ENCODE measurements around the gene C17orf107.
"Not testable (repeated sequence)": the region's sequence is repeated elsewhere in the genome, so short reads cannot be mapped to it uniquely, and the experiment has no call there.

Gene C17orf107
- total RNA-seq = 31.8 to 42.4 (median 34.1) reads per million in 4 donors

DNA sequence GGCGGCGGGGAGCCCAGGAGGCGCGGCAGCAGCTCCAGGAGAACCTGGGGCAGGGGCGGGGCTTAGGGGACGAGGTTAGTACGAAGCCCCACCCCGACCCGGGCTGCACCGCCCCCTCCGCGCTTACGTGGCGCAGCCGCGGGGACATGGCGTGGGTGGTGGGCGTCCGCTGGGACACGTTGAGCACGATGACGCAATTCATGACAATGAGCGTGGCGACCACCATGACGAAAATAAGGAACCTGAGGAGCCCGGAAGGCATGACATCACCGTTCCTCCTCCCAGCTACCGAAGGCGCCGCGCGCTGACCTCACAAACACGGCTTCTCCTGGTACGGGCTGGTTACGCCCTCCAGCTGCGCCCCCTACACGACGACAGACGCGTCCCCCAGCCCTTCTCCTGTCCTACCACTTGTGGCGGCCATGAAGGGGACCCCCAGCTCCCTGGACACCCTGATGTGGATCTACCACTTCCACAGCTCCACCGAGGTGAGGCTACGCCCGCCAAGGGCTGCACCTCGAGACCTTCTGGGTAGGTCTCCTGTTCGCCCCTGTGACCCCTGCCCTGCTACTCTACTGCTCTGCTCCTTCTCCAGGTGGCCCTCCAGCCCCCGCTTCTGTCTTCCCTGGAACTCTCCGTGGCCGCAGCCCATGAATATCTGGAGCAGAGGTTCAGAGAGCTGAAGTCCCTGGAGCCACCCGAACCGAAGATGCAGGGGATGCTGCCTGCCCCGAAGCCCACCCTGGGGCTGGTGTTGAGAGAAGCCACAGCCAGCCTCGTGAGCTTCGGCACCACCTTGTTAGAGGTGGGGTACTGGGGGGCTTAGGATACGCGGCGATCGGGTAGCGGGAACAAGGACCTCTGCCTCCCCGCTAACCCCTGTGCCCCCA lies at the start of gene C17orf107:
Gene C17orf107 (plus strand): TSS at position 196 of the 890 bp plus-strand sequence. CDS start 227 bp downstream, at position 423.
- DNase-seq = peak; percentile 82 to 93 (median 92)

DNA sequence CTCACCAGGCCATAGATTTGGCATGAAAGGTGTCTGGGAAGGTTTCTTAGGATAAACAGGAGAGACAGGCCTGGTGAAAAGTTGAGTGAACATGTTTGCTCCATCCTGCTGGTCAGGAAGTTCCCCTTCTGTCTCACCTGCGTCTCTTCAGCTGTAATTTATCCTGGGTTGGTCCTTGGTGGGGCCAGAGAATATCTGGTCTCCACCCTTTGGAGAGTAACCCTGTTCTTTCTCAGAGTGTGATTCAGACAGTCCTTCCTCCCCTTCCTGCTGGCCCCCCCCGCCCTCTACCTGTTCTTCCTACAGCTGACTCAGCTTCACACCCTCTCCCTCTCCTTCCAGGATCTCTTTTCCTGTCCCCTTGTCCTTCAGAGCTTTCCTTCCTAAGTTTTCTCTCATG lies 49.1 kb upstream of the C17orf107 start:
- DNase-seq = no peak

DNA sequence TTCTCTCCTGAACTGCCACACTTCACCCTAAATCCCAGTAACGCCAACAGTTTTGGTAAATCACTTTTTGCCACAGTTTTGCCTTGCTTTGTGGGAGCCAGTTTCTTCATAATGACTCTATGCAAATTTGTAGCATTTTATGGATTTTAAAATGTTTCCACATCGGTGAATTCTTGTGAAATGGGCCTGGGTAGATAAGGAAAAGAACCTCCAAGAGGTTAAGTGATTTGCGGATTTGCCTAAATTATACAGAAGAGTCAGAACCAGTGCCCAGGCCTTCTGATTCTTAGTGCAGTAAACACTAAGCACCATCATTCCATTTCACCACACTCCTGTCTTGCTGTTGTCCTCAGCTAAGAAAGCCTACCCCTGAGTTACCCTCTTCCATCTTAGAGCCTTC lies 48.3 kb upstream of the C17orf107 start:
- no peak for DNase-seq

DNA sequence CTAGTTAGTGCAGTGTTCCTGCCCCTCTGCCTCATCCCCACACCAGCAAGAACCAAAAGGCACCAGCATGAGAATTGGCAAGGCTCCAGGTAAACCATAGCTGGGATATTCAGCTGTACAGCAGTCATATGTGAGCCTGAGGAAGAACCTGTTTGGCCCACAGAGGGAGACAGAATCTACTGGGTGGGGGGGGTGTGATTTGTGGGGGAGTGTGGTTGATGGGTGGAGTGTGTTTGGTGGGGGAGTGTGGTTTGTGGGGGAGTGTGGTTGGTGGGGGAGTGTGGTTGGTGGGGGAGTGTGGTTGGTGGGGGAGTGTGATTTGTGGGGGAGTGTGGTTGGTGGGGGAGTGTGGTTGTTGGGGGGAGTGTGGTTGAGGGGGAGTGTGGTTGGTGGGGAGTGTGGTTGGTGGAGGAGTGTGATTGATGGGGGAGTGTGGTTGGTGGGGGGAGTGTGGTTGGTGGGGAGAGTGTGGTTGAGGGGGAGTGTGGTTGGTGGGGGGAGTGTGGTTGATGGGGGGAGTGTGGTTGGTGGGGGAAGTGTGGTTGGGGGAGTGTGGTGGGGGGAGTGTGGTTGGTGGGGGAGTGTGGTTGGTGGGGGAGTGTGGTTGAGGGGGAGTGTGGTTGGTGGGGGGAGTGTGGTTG lies 46.6 kb upstream of the C17orf107 start:
- peak in 3 of 5 donors; percentile 24 to 36 (median 30) for DNase-seq

DNA sequence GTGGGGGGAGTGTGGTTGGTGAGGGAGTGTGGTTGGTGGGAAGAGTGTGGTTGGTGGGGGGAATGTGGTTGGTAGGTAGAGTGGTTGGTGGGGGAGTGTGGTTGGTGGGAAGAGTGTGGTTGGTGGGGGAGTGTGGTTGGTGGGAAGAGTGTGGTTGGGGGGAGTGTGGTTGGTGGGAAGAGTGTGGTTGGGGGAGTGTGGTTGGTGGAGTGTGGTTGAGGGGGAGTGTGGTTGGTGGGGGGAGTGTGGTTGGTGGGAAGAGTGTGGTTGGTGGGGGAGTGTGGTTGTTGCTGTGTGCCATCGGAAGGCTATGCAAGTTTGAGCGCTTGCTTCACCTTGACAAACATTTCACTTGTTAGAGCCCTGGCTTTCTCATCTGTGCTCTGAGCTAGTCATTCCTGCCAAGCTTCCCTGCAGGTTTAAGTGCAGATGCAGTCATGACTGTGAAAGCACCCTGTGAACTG lies 46.1 kb upstream of the C17orf107 start:
- DNase-seq = peak in 2 of 5 donors; percentile 2 to 15

DNA sequence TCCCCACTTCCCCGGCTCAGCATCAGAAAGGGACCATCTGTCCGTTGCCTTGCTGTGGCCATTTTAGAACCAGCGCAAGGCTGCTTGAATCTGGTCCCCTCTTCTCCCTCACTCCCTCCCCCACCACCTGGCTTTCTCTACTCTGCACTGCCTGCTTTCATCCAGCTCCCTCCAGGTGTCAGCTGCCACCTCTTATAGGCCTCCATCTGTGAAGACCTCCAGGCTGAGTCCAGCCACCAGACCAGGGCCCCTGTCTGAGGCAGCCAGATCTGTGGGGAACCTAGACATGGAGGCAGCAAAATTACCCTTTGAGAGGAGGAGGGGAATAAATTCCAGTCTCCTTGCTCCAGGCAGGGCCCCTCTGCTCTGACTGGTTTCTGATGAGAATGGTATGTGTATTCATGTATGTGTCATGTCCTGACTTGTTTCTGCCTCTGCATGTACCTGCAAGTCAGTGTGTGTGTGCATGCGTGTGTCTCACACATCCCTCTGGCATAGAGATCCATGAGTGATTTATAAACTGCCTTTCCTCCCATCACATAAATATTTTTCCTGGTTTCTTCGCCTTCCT lies 45.1 kb upstream of the C17orf107 start:
- no peak for DNase-seq

DNA sequence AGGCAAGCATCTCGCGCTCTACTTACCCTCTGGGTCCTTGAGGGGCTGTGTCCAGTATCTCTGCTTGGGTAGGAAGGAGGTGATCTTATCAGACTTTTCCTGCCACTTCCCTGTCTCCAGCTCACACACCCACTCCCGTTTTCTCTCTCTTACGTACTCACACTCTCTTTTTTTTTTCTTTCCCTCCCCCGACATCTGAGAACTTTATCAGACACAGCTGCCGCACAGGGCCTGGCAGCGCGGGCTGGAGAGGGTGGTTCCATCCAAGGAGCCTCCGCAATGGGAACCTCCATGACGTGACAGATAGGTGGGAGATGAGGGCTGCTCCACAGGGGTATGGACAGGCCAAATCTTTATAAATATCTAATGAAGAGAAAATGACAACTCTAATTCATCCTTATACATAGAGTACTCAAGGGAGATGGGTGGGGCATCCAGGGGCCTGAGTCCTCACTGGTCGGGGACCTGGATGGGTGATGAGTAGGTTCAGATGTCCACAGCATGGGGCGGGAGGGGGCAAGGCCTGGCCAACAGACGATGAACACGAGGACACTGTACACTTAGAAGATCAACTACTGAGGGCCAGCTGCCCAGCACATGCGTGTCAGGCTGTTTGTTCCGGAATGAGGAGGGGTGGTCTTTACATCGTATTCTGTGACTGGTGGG lies 42.9 kb upstream of the C17orf107 start:
- DNase-seq = no peak

DNA sequence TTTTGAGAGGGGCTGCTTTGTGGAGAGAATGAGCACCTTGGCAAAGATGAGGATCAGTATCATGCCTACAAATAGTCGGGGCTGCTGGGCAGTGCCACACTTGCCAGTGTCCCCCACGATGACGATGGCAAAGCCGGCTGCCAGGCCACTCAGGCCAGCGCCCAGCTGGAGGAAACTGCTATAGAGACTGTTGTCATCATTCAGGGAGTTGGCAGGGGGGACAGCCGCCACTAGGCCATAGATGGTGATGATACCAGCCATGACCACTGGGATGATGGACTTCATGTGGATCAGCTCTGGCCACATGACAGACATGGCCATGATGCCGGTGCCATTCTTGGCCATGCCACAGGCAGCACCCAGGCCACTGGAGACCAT lies 42.4 kb upstream of the C17orf107 start:
- DNase-seq = no peak

DNA sequence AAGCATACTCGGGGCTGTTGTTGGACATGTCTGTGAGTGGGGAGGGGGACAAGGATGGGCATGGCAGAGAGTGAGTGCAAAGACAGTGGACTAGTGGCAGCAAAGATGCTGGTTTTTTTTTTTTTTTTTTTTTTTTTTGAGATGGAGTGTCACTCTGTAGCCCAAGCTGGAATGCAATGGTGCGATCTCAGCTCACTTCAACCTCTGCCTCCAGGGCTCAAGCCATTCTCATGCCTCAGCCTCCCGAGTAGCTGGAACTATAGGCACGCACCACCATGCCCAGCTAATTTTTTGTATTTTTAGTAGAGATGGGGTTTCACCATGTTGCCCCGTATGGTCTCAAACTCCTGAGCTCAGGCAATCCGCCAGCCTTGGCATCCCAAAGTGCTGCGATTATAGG lies 42.0 kb upstream of the C17orf107 start:
- not testable (repeated sequence) for DNase-seq

DNA sequence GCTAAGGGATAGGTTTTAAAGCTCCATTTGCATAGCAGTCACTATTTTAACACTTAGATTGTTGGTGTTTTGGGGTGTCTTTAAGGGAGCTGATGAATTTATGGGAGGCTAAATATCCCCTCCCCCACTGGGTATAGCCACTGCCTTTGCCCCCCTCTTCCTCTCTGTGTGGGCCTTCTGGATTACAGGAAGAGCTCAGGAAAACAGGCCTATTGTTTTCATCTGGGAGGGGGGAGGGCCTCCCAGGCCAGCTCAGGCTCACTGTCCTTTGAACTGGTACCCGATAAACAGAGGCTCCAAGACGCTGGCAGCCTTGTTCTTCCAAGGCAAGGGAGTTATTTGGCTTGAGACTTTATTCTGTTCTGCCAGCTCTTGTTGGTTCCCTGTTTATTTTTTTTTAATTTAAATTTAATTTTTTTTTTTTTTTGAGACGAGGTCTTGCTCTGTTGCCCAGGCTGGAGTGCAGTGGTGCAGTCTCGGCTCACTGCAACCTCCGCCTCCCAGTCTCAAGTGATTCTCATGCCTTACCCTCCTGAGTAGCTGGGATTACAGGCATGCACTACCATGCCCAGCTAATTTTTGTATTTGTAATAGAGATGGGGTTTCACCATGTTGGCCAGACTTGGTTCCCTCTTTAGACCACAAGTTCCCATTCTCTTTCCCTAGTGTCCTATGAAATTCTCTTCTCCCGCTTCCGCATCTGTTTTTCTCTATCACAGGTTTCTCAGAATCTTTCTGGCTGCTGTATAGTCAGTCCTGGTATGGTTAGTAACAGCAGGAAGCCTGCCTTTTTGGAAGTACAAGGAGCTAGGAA lies 41.1 kb upstream of the C17orf107 start:
- DNase-seq = no peak

DNA sequence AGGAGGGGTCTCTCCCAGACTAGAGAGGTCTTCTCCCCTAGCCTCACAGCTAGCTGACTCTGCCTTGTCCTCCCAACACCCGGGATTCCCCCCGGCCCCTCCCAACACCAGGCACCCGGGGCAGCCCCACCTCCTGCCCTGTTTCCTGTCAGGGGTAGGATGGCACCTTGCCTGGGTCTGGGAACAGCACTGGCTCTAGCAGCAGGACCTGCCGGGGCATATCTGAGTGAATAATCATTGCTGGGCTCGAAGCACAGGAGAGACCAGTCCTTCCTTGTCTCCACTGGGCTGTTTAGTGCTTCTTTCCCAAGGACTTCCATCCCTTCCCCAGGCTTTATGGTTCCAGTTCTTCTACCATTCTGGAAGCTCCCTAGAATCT lies 40.5 kb upstream of the C17orf107 start:
- DNase-seq = no peak

DNA sequence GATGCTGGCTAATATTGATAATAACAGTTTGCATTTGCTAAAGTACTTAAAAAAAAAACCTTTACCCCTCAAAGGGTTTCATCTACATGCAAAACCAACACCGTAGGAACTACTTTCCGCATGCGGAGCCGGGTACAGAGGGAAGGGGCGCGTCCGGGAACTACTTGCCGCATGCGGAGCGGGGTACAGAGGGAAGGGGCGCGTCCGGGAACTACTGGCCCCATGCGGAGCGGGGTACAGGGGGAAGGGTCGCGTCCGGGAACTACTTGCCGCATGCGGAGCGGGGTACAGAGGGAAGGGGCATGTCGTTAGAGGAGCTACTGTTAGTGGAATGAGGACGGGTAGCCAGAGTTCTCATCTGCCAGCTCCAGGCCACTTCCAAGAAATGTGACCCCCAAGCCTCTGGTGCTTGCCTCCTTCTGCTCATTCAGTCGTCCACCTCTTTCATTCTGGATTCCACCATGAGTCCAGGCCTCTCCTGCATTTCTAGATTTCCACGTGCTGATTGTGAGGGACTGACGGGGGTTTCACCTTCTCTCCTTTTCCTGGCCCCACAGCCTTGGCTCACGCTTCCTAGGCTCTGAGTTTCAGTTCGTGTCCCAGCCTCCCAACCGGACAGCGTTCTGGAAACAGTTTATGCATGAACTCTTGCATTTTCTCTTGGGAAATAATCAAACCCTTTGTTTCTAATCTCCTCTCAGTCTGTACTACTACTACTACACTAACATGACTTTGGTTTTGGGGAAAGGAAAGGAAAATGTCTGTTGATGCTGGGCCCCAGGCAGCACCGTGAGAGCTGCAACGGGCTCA lies 39.3 kb upstream of the C17orf107 start:
- DNase-seq = no peak

DNA sequence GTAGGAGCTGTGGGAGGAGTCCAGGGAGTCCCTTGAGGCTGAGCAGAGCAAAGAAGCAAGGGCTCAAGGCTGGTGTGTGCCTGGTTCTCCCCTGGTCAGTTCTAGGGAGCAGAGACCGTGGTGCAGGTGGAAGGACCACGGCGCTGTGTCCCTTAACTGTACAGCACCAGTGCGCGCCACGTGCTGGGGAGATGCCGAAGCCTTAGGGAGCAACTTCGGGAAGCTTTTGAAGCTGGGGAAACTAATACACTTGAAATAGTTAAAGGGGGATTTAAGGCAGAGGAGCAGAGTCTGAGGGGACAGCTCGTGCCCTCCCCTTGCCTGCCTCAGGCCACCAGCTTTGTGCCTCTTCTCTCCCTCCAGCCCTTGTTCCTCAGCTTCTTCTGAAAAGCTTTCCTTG lies 38.7 kb upstream of the C17orf107 start:
- DNase-seq = no peak

DNA sequence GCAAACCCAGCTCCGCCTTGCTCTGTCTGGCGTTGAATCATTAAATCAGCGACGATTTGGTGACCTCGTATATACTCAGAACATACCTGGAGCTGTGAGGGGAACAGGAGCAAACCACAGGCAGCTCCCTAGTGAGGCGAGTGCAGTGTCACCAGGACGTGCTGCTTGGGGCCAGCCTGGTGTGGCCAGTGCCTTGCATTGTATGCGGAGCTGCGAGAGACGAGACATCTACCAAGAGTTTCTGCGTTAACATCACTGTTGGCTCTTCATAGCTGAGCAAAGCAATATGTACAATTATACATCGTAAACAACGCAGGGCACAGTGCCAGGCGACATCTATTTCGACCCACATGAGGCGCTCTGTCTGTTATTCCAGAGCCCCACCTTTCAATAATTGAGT lies 38.3 kb upstream of the C17orf107 start:
- DNase-seq = no peak

DNA sequence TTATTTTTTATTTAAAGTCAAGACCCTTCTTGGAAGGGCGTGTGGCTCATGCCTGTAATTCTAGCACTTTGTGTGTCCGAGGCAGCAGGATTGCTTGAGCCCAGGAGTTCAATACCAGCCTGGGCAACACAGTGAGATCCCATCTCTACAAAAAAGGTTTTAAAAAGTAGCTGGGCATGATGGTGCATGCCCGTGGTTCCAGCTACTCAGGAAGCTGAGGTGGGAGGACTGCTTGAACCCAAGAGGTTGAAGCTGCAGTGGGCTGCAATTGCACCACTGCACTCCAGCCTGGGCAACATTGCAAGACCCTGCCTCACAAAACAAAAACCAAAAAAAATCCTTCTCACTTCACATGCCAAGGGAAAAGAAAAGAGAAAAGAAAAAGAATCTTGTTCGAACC lies 36.6 kb upstream of the C17orf107 start:
- no peak for DNase-seq

DNA sequence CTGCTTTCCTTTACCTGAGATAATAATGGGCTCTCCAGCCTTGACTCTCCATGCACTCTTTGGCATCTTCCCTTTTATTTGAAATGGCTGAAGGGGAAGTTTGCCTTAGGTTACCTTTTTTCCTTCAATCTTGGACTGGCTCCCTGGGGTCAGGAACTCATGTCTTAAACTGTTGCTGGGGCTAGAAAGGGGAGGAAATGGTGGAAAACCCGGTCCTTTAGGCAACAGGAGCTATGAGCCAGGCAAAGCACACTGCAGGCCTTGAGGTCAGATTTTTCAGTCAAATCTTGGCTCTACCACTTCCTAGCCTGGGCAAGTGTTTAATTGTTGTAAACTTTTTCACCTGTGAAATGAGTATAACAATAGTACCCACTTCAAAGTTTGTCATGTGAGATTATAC lies 36.0 kb upstream of the C17orf107 start:
- no peak for DNase-seq

DNA sequence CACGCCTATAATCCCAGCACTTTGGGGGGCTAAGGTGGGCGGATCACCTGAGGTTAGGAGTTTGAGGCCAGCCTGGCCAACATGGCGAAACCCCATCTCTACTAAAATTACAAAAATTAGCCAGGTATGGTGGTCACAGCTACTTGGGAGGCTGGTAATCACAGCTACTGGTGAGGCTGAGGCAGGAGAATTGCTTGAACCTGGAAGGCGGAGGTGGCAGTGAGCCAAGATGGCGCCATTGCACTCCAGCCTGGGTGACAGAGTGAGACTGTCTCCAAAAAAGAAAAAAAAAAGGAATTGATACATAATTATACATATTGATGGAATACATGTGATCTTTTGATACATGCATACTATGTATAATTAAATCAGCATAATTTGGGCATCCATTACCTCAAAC lies 31.8 kb upstream of the C17orf107 start:
- DNase-seq = not testable (repeated sequence)

DNA sequence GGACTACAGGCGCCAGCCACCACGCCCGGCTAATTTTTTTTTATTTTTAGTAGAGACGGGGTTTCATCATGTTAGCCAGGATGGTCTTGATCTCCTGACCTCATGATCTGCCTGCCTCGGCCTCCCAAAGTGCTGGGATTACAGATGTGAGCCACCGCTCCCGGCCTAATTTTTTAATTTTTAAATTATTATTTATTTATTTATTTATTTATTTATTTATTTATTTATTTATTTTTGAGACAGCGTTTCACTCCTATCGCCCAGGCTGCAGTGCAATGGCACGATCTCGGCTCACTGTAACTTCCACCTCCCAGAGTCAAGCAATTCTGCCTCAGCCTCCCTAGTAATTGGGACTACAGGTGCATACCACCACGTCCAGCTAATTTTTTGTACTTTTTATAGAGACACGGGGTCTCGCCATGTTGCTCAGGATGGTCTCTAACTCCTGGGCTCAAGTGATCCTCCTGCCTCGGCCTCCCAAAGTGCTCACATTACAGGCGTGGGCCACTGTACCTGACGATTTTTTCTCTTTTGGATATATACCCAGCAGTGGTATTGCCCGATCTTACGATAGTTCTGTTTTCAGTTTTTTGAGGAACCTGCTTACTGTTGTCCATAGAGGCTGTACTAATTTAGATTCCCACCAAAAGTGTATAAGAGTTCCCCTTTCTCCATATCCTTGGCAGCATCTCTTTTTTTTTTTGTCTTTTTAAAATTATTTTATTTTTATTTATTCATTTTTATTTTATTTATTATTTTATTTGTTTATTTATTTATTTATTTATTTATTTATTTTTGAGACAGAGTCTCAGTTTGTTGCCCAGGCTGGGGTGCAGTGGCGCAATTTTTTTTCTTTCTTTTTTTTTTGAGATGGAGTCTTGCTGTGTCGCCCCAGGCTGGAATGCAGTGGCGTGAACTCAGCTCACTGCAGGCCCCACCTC lies 30.0 kb upstream of the C17orf107 start:
- DNase-seq = not testable (repeated sequence)

DNA sequence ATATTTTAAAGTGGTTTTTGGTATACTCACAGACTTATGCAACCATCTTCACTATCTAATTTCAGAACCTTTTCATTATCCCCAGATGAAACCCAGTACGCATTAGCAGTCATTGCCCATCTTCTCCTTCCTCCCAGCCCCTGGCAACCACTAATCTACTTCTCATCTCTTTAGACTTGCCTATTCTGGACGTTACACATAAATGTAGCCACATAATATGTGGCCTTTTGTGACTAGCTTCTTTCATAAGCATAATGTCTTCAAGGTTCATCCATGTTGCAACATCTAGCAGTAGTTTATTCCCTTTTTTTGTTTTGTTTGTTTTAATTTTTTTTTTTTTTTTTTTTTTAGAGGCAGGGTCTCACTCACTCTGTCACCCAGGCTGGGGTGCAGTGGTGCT lies 28.5 kb upstream of the C17orf107 start:
- no peak for DNase-seq

DNA sequence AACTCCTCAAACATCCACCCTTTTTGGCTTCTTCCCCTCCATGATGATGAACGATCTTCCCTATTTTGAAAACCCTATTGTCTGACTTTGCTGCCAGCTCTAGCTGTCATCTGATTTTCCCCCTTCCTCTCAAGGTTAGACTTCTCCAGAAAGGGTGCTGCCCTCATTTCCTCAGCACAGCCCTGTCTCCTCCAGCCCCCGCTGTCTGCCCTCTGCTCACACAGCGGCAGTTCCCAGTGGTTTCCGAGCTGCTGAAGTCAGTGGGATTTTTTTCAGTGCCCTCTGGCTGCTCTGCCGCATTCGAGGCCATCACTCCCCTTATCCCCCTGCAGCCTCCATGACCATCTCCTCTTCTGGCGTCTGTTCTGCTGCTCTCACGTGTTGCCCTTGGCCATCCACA lies 26.6 kb upstream of the C17orf107 start:
- no peak for DNase-seq
